C4-2B (cell line): ENCODE data around the gene MRTFB.

Experiments
- CTCF ChIP-seq: fragments of 450-650 bp; conservative IDR thresholded peaks from 2 replicates; pipeline ENCODE4 v1.5.1; 2017; ENCODE audit warnings: mild to moderate bottlenecking
- ZFX ChIP-seq: fragments of 450-650 bp; IDR thresholded peaks from 2 replicates; pipeline ENCODE4 v1.6.1; 2017

GRCh38 chr16:14249291-14250032 lies 178.3 kb downstream of the MRTFB start:
- TF ChIP-seq CTCF (peak; percentile 96), ZFX (no peak)
